Measurements from ENCODE around the gene PANK3.

- TF ChIP-seq CTCF (conservative IDR thresholded peaks at IDR 0.05 in 1 of 2, IDR thresholded peaks at IDR 0.05 in 1 of 2; ENCODE audit: low read depth in 1 of 2, low read length in 2 of 2), result no peak
- peak; percentile 46 for TF ChIP-seq EZH2 (IDR thresholded peaks at IDR 0.05; ENCODE audit: low read length, missing control alignments)
Measured at GRCh38 chr5:168531191-168531590, 48.0 kb downstream of the PANK3 start.

All from fibroblast of lung (primary cell).